B cell (primary cell): ENCODE results near the gene SNTA1.

Experiments
- CTCF ChIP-seq: fragments of 200-600 bp; IDR thresholded peaks from one replicate; pipeline ENCODE4 v1.8.0; 2022; ENCODE audit warnings: antibody characterized with exemption, mild to moderate bottlenecking
- EZH2 ChIP-seq: IDR thresholded peaks from 2 replicates; pipeline ENCODE4 v1.6.1; 2012; ENCODE audit warnings: borderline replicate concordance, low read depth, mild to moderate bottlenecking, moderate library complexity, low read length; ENCODE audit not compliant: insufficient read depth, poor library complexity, severe bottlenecking

GRCh38 chr20:33388268-33388667, 55.3 kb downstream of the SNTA1 start:
- TF ChIP-seq EZH2 (no peak), CTCF (no peak)
